ENCODE results near the gene ZNF219.

ZNF219 gene

DNA sequence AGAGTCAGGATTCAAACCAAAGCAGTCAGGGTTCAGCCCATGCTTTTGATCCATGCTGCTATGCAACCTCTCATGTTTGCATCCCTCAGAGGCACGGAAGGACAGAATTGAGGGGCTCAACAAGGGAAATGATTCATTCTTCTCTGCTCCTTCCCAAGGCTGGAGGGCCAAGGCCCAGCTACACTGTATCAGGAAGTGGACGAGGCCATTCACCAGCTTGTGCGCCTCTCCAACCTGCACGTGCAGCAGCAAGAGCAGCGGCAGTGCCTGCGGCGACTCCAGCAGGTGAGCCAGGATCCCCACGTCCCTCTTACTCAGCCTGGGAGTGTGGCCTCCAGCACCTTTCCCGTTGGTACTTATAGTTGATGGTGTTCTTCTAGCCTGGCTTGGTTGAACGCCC, 19.7 kb downstream of the ZNF219 start:
- TF ChIP-seq, protein P1, sequence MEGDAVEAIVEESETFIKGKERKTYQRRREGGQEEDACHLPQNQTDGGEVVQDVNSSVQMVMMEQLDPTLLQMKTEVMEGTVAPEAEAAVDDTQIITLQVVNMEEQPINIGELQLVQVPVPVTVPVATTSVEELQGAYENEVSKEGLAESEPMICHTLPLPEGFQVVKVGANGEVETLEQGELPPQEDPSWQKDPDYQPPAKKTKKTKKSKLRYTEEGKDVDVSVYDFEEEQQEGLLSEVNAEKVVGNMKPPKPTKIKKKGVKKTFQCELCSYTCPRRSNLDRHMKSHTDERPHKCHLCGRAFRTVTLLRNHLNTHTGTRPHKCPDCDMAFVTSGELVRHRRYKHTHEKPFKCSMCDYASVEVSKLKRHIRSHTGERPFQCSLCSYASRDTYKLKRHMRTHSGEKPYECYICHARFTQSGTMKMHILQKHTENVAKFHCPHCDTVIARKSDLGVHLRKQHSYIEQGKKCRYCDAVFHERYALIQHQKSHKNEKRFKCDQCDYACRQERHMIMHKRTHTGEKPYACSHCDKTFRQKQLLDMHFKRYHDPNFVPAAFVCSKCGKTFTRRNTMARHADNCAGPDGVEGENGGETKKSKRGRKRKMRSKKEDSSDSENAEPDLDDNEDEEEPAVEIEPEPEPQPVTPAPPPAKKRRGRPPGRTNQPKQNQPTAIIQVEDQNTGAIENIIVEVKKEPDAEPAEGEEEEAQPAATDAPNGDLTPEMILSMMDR (conservative IDR thresholded peaks at IDR 0.05; ENCODE audit: low read depth, low read length), result no peak
- no peak overlapping the region for H3K4me3 ChIP-seq (ENCODE audit: low read depth, low read length)
- DNase-seq (ENCODE audit: low read depth), result no peak

DNA sequence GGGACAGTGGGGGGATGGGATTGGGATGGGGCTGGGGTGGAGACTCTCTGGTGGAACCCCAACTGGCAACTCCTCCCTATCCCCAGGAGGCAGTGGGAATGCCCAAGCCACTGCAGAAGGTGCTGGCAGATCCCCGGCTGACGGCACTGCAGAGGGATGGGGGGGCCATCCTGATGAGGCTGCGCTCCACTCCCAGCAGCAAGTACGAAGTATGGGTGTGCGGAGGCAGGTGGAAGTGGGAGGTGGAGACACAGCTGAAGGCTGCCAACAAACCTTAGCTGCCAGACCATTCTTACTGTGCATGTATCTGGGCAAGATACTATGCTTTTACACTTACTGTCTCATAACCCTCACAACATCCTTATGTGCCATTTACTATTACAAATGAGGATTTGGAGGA, 20.2 kb downstream of the ZNF219 start:
- no peak for DNase-seq (ENCODE audit: low read depth)
- H3K4me3 ChIP-seq (ENCODE audit: low read depth, low read length), result no peak overlapping the region
- TF ChIP-seq, protein P1 (conservative IDR thresholded peaks at IDR 0.05; ENCODE audit: low read depth, low read length), result no peak

DNA sequence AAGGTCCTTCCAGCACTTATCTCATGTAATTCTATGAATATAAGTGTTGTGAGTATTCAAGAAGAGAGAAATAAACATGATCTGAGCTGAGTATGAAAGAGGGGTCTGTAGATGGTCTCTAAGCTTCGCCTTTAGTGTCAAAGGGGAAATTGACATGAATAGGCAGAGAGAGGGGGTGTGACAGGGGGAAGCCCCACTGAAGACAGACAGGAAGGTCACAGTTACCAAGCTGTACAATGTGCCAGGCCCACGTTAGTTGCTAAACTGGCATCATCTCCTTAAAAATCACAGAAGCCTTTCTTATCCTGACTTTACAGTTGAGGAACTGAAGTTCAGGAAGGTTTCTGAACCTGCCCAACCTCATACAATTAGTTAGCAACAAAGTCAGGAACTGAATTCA, 20.8 kb downstream of the ZNF219 start:
- TF ChIP-seq, protein P1 (conservative IDR thresholded peaks at IDR 0.05; ENCODE audit: low read depth, low read length), result no peak
- no peak for DNase-seq (ENCODE audit: low read depth)
- no peak overlapping the region for H3K4me3 ChIP-seq (ENCODE audit: low read depth, low read length)

DNA sequence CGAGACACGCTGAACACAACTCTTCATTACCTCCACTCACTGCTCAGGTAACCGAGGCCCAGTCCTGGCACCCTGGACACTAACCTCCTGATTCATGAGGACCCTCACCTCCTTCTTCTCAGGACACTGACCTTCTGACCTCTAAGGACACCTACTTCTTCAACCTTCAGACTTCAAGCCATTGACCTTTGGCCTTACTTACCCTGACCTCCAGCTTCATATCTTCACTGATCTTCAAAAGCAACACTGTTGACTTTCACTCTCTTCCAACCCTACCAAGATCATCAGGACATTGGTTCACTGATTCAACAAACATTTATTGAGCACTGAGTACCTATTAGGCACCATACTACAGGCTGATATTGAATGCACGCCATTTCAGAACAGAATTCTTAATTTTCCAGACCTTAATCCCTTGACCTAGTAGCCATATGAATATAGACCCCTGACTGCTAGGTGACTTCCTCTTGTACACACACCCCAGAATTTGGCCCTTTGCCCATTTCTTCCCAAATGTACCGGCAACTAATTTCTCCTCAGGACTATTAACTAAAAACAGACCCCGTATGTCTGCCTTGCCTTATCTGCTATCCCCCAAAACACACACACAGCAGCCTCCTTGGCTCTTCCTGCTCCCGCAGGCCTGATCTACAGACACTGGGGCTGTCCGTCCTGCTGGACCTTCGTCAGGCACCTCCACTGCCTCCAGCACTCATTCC, 22.6 kb downstream of the ZNF219 start:
- no peak for DNase-seq (ENCODE audit: low read depth)
- TF ChIP-seq, protein P1 (conservative IDR thresholded peaks at IDR 0.05; ENCODE audit: low read depth, low read length), result no peak
- H3K4me3 ChIP-seq (ENCODE audit: low read depth, low read length), result no peak overlapping the region

DNA sequence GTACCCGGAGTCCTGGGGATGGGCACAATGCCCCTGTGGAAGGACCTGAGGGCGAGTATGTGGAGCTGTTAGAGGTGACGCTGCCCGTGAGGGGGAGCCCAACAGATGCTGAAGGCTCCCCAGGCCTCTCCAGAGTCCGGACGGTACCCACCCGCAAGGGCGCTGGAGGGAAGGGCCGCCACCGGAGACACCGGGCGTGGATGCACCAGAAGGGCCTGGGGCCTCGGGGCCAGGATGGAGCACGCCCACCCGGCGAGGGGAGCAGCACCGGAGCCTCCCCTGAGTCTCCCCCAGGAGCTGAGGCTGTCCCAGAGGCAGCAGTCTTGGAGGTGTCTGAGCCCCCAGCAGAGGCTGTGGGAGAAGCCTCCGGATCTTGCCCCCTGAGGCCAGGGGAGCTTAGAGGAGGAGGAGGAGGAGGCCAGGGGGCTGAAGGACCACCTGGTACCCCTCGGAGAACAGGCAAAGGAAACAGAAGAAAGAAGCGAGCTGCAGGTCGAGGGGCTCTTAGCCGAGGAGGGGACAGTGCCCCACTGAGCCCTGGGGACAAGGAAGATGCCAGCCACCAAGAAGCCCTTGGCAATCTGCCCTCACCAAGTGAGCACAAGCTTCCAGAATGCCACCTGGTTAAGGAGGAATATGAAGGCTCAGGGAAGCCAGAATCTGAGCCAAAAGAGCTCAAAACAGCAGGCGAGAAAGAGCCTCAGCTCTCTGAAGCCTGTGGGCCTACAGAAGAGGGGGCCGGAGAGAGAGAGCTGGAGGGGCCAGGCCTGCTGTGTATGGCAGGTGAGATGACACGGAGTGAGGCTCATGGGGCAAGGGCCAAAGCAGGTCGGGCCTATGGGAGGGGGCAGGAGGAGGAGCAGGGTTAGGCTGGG, 23.8 kb downstream of the ZNF219 start:
- no peak for DNase-seq (ENCODE audit: low read depth)
- TF ChIP-seq, protein P1 (conservative IDR thresholded peaks at IDR 0.05; ENCODE audit: low read depth, low read length), result no peak

DNA sequence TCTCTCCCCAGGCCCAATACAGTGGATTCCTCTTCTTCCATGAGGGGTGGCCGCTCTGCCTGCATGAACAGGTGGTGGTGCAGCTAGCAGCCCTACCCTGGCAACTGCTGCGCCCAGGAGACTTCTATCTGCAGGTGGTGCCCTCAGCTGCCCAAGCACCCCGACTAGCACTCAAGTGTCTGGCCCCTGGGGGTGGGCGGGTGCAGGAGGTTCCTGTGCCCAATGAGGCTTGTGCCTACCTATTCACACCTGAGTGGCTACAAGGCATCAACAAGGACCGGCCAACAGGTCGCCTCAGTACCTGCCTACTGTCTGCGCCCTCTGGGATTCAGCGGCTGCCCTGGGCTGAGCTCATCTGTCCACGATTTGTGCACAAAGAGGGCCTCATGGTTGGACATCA, 24.5 kb downstream of the ZNF219 start:
- no peak overlapping the region for H3K4me3 ChIP-seq (ENCODE audit: low read depth, low read length)
- TF ChIP-seq, protein P1 (conservative IDR thresholded peaks at IDR 0.05; ENCODE audit: low read depth, low read length), result no peak

More for the DNA sequence above, 23.8 kb downstream of the ZNF219 start:
- no peak overlapping the region for H3K4me3 ChIP-seq (ENCODE audit: low read depth, low read length)

More for the DNA sequence above, 24.5 kb downstream of the ZNF219 start:
- no peak for DNase-seq (ENCODE audit: low read depth)
